ENCODE measurements around the gene PTH2R.

GRCh38 chr2:208360259-208361076 lies 46.1 kb upstream of the PTH2R start:
- no peak for TF ChIP-seq SUZ12 (IDR thresholded peaks at IDR 0.05)
- no peak for TF ChIP-seq NFRKB (IDR thresholded peaks at IDR 0.05)
- TF ChIP-seq ELF4 (IDR thresholded peaks at IDR 0.05): no peak
- no peak for TF ChIP-seq SP1 (IDR thresholded peaks at IDR 0.05)
- no peak for TF ChIP-seq FOXM1 (IDR thresholded peaks at IDR 0.05; ENCODE audit: borderline replicate concordance)
- TF ChIP-seq HDGF (IDR thresholded peaks at IDR 0.05; ENCODE audit: borderline replicate concordance): no peak
- TF ChIP-seq ARNT (IDR thresholded peaks at IDR 0.05): no peak
- TF ChIP-seq FOXA1 (IDR thresholded peaks at IDR 0.05): no peak
- TF ChIP-seq TARDBP (IDR thresholded peaks at IDR 0.05): no peak
- TF ChIP-seq PKNOX1 (IDR thresholded peaks at IDR 0.05): no peak
- no peak for TF ChIP-seq BHLHE40 (IDR thresholded peaks at IDR 0.05; ENCODE audit: borderline replicate concordance)
- TF ChIP-seq FOXK2 (IDR thresholded peaks at IDR 0.05): no peak
- TF ChIP-seq L3MBTL2 (conservative IDR thresholded peaks at IDR 0.05): no peak
- no peak for TF ChIP-seq LEF1 (IDR thresholded peaks at IDR 0.05; ENCODE audit: borderline replicate concordance)

Data from HEK293T (cell line).